NOMO-1 treated with dmso at 0.1 percent for 144 hours (cell line): ENCODE measurements around the gene SETD1B.

ENCODE experiments used
- DNase-seq: peaks from one replicate; lab custom pipeline; 2025; ENCODE audit not compliant: unreplicated experiment; lab: John Stamatoyannopoulos, UW

Gene SETD1B

DNA sequence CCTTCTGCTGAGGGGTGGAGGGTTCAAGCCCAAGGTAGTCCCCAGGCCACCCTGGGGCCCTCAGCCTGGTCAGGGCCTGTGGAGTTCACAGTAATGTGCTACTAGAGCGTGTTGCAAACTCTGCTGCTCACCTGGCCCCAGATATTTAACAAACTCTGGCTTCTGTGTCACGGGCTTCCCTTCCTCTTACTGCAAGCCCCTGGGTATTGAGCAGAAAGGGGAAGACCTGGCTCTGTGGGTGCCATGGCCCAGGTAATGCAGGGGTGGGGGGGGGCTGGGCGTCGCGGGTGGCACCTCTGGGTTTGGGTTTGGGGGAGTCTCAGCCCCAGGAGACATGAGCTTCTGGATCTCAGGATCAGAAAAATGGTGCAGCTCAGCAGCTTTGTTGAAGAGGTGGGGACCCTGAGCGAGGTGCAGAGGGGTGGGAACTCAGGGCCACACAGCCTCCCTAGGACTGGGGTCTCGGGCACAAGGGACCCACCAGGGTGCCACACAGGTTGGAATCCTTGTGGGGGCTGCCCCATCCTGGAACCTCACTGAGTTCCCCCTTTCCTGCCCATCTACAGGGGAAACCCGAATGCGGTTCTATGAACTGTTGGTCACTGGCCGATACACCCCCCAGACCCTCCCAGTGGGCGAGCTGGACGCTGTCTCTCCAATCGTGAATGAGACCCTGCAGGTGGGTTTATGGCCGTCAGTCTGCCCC is 4.0 kb downstream of the SETD1B start:
- DNase-seq, result no peak

DNA sequence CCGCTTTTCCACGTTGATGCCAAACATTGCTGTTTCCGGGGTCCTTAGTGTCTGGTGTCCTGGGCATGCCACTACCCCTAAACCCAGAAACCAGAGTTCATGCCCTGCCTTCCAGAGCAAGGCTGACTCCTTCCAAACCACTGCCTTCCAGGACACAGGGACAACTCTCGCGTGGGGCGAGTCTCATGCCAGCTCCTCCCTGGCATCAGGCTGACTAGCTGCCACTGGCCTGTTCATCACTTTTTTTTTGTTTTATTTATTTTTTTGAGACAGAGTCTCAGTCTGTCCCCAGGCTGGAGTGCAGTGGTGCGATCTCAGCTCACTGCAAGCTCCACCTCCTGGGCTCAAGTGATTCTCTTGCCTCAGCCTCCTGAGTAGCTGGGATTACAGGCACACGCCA is 4.8 kb downstream of the SETD1B start:
- DNase-seq, result no peak

DNA sequence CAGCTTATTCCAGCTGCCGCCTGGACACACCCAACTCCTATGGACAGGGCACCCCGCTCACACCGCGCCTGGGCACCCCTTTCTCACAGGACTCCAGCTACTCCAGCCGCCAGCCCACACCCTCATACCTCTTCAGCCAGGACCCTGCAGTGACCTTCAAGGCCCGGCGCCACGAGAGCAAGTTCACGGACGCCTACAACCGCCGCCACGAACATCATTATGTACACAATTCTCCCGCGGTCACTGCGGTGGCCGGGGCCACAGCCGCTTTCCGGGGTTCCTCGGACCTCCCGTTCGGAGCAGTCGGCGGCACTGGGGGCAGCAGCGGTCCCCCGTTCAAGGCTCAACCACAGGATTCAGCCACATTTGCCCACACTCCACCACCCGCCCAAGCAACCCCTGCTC is 5.9 kb downstream of the SETD1B start:
- DNase-seq, result no peak

DNA sequence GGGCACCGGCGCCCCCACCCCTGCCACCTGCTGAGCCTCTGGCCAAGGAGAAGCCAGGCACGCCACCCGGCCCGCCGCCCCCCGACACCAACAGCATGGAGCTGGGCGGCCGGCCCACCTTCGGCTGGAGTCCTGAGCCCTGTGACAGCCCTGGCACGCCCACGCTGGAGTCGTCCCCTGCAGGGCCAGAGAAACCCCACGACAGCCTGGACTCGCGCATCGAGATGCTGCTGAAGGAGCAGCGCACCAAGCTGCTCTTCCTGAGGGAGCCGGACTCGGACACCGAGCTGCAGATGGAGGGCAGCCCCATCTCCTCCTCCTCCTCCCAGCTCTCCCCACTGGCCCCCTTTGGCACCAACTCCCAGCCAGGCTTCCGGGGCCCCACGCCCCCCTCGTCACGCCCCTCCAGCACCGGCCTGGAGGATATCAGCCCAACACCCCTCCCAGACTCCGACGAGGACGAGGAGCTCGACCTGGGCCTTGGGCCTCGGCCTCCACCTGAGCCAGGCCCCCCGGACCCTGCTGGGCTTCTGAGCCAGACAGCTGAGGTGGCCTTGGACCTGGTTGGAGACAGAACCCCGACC is 6.5 kb downstream of the SETD1B start:
- DNase-seq, result no peak

DNA sequence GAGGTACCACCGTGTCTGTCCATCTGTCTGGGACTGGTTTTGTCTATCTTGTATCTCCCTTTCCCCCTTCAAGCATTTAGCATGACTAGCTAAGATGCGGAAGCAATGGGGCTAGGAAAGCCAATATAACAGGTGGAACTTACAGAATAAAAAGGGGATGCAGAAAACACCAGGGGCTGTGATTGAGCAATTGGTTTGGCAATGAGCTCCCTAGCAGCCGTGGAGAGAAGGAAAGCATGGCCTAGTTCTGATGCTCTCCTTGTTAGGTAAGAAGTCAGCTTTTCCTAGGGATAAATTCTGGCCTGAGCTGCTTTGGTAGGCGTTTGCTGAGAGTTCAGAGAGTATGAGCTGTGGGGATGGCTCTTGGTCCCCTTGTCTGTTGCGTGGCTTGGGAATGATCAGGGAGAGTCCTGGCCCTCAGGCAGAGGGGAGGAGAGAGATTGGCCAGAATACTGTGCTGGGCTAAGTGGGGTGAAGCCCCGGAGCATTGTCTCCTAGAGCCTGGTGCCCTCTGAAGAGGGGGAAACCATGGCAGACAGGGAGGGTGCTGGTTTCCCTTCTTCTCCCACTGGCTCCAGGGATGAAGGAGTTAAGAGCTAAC is 7.1 kb downstream of the SETD1B start:
- DNase-seq, result no peak

DNA sequence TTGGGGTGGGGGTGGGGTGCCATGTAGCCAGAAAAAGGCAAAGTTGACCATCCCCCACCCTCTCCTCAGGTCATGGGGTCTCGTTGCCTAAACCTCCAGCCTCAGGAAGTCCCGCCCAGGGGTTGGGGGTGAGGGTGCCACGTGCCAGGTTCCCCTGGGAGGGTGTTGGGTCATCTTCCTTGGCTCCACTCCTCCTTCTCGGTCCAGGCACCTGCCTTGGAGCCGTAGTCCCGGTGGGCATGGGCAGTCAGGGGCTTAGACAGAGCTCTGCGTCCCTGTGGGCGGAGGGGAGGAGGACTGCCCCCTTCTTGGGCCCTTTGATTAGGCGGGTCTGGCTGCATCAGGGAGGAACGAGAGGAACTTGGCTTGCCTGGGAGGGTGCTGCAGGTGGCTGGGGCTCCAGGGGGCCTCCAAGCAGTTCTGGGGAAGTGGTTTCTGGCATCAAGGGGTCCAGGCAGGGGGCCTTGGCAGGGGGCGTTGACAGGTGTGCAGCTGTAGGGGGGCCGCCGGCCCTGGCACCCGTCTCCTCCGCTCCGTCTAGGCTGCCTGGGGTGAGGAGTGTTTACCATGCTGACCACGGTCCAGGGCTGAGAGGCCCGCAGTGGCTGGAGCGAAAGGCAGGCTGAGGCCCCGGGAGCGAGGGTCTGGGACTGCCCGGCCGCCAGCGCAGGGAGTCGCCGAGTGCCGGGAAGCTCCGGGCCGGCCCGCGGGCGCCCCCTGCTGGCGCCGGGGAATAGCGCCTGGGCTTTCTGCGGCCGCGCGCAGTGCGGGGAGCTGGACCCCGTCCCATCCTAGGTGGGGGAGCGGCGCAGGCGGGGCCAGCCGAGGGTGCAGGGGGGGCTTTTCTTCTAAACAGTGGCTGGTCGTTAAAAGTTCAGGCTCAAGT is 7.9 kb downstream of the SETD1B start:
- peak; percentile 57 for DNase-seq

DNA sequence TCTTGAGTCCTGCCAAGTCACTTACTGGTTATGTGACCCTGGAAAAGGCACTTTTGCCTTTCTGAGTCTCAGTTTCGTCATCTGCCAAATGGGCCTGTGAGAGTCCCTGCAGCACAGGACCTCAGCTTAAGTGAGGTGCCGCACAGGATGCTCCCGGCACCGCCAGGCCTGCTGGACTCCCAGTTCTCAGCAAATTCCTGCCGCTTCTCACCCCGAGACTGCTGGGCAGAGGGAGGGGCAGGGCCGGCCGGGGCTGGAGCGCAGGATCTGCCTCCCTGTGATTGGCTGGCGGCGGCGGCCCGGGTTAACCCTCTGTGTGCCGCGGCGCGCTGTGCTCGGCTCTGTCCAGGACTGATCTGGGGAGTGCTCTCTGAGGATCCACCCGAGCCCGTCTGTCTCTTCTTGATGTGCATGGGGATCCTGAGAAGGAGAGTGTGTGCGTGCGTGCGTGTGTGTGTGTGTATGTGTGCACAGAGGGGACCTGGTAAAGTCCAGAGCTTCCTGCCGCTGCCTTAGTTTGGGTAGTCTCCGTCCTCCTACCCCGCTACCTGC is 8.6 kb downstream of the SETD1B start:
- peak; percentile 24 for DNase-seq

DNA sequence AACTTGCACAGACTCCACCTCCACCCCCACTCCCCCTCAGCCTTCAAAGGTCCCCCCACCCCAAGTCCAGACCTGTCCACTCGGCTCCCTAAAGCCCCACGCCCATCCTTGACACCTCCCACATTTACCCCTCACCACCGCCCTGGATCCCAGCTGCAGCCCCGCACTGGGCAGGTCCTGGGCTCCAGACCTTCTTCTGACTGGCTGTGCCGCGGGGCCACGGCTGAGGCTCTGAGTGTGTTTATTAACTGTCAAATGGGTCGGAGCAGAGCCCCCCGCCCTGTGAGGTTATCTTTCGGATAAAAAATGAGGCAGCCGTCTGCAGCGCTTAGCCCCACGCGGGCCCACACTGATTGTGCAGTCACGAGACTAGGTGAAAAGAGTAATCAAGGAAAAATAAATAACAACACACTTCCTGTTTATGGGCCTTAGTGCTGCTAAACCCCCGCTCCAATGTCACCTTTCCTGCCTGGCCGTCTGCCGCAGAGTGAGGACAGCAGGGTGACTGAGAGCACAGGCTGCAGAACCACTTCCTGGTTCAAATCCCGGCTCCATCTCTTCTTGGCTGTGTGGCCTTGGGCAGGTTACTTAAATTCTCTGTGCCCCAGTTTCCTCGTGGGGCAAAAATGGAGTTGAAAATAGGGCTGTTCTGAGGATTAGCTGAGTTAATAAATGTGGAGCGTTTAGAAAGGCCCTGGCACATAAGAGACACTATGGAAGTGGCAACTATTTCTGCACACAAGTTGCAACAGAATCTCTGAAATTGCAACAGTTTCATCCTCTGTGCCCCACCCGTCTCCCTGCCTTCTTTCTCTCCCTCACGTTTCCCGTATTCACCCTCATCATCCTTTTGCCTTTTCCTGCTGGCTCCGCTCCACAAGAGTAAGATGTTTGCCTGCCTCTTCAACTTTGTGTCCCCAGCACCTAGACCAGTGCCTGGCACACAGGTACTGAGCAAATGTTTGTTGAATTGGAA is 9.4 kb downstream of the SETD1B start:
- DNase-seq, result peak; percentile 44

DNA sequence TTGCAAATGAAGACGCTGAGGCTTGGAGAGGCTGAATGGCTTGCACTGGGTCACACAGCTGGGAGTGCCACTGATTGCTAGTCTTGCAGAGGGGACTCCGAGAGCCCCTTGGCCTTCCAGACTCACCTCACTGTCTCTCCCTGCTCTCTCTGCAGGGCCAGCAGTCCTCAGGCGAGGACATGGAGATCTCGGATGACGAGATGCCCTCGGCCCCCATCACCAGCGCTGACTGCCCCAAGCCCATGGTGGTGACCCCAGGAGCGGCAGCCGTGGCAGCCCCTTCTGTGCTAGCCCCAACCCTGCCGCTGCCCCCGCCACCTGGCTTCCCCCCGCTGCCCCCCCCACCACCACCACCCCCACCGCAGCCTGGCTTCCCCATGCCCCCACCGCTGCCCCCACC is 10.1 kb downstream of the SETD1B start:
- DNase-seq, result no peak

DNA sequence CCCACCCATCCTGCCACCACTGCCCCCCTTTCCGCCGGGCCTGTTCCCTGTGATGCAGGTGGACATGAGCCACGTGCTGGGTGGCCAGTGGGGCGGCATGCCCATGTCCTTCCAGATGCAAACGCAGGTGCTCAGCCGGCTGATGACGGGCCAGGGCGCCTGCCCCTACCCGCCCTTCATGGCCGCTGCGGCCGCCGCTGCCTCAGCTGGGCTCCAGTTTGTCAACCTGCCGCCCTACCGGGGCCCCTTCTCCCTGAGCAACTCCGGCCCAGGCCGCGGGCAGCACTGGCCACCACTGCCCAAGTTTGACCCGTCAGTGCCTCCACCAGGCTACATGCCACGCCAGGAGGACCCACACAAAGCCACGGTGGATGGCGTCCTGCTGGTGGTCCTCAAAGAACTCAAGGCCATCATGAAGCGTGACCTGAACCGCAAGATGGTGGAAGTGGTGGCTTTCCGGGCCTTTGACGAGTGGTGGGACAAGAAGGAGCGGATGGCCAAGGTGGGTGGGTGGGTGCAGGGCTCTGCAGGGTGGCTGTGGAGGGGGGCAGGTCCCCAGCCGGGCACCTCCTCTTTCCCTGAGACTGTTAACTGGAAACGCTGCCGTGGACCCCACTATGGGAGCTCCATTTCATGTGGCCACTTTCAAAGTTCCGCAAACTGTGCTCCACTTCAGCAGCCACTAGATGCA is 10.8 kb downstream of the SETD1B start:
- no peak for DNase-seq

DNA sequence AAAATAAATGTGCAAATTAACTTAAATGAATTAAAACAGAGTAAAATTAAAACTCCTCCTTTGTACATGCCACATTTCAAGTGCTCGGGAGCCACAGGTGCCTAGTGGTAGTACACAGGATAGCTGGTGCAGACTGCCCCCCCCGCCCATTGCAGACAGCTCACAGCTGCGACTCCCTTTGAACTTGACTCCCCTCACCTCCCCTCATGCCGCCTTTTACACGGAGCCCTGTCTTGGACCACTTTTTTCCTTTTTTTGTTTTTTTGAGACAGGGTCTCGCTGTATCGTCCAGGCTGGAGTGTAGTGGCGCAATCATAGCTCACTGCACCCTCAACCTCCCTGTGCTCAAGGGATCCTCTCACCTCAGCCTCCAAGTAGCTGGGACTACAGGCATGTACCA is 11.5 kb downstream of the SETD1B start:
- no peak for DNase-seq

DNA sequence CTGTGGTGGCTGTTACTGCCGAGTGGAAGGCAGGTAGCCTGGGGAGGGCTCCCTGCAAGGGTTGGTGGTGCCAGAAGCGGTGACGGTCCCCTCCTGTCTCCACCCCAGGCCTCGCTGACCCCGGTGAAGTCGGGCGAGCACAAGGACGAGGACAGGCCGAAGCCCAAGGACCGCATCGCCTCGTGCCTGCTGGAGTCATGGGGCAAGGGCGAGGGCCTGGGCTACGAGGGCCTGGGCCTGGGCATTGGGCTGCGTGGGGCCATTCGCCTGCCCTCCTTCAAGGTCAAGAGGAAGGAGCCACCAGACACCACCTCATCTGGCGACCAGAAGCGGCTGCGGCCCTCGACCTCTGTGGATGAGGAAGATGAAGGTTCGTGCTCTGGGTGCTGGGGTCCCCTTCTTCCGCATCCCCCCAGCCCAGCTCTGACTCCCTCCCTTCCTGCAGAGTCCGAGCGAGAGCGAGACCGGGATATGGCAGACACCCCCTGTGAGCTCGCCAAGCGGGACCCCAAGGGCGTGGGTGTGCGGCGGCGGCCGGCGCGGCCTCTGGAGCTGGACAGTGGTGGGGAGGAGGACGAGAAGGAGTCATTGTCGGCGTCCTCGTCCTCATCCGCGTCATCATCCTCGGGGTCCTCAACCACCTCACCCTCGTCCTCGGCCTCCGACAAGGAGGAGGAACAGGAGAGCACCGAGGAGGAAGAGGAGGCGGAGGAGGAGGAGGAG is 13.3 kb downstream of the SETD1B start:
- DNase-seq, result no peak

DNA sequence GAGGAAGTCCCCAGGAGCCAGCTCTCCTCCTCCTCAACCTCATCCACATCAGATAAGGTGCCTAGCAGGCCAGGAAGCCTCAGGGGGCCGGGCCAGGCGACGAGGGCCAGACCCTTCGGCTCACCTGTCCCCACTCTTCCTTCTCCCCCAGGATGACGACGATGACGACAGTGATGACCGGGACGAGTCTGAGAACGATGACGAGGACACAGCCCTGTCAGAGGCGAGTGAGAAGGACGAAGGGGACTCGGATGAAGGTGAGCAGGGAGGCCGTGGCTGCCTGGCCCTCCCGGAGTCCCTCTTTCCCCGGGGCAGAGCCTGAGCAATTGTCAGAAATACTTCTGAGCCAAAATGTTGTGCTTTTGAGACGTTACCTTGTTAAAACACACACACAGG is 13.8 kb downstream of the SETD1B start:
- no peak for DNase-seq

DNA sequence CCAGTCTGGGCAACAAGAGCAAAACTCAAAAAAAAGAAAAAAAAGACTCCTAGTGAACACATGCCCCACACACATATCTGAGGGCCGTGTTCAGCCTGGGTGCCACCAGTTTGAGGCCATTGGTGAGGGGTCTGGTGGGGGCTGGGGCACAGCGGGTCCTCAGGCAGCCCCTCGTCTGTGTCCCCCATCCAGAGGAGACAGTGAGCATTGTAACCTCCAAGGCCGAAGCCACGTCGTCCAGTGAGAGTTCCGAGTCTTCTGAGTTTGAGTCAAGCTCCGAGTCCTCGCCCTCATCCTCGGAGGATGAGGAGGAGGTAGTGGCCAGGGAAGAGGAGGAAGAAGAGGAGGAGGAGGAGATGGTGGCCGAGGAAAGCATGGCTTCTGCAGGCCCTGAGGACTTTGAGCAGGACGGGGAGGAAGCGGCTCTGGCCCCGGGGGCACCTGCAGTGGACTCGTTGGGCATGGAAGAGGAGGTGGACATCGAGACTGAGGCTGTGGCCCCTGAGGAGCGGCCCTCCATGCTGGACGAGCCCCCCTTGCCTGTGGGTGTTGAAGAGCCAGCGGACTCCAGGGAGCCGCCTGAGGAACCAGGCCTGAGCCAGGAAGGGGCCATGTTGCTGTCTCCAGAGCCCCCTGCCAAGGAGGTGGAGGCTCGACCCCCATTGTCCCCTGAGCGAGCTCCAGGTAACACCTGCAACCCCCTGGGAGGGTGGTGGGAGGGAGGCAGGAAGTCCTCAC is 15.6 kb downstream of the SETD1B start:
- no peak for DNase-seq

DNA sequence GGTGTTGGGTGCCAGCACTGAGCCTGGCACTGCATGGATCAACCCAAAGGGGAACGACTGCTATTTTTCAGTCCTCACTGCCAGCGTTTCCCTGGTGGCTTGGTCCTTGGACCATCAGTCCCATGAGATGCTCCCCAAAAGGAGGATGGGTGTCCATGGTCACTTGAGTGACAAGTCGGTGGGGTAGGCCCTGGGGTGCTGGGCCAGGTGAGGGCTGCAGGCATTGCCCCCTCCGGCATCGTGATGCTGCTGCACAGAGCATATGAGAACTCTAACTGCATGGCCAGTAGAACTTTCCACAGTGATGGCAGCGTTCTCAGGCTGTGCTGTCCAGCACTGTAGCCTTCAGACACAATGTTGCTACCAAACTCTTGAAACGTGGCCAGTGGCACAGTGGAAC is 16.2 kb downstream of the SETD1B start:
- no peak for DNase-seq

DNA sequence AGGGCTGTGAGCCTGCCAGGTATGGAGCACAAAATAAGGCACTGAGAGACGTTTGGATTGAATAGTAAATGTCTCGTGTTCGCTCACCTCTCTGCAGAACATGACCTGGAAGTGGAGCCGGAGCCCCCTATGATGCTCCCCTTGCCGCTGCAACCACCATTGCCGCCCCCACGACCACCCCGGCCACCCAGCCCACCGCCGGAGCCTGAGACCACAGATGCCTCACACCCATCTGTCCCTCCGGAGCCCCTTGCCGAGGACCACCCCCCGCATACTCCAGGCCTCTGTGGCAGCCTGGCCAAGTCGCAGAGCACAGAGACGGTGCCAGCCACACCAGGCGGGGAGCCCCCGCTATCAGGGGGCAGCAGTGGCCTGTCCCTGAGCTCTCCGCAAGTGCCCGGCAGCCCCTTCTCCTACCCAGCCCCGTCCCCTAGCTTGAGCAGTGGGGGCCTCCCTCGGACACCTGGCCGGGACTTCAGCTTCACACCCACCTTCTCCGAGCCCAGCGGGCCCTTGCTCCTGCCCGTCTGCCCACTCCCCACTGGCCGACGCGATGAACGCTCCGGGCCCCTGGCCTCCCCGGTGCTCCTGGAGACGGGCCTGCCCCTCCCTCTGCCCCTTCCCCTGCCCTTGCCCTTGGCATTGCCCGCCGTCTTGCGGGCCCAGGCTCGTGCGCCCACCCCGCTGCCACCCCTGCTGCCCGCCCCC is 18.7 kb downstream of the SETD1B start:
- no peak for DNase-seq

DNA sequence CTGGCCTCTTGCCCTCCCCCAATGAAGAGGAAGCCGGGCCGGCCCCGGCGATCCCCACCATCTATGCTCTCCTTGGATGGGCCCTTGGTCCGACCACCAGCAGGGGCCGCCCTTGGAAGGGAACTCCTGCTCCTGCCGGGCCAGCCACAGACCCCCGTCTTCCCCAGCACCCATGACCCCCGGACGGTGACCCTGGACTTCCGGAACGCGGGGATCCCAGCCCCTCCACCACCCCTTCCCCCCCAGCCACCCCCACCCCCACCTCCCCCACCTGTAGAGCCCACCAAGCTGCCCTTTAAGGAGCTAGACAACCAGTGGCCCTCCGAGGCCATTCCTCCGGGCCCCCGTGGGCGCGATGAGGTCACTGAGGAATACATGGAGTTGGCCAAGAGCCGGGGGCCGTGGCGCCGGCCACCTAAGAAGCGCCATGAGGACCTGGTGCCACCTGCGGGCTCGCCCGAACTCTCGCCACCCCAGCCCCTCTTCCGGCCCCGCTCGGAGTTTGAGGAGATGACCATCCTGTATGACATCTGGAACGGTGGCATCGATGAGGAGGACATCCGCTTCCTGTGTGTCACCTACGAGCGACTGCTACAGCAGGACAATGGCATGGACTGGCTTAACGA is 19.4 kb downstream of the SETD1B start:
- DNase-seq, result no peak
